OCI-LY1 (cell line): Measurements from ENCODE around the gene DUSP16.

ENCODE experiments used
- EZH2 ChIP-seq: fragments of 200-600 bp; sonication (generic), shearing (Covaris generic); IDR thresholded peaks from 2 replicates; pipeline ENCODE4 v1.8.0; 2017; ENCODE audit warnings: borderline replicate concordance, mixed run types, mild to moderate bottlenecking, antibody characterized with exemption, low read length, moderate library complexity, mixed read lengths
- TF ChIP-seq, protein P1 (sequence below): fragments of 200-600 bp; sonication (generic), shearing (Covaris generic); IDR thresholded peaks from 2 replicates; pipeline ENCODE4 v1.5.1; 2017; ENCODE audit warnings: mild to moderate bottlenecking, antibody characterized with exemption, low read length, moderate library complexity, mixed read lengths

DNA sequence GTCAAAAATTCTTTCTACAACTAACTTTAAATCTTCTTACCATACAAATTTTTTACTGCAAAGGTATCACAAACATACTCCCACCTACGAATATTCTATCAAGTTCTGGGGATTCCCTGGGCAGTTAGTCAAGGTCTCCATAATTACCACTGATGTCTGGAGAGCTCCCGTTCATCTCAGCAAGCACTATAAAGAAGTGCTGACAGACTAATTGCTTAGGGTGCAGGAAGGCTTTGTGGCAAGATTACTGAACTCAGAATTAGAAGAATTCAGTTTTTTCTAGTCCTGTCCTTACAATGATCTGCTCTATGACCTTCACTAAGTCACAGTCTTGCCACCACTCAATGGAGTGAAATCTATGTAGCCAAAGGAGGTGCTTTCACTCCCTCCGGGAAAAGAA is 61.5 kb downstream of the DUSP16 start:
- TF ChIP-seq, protein P1, sequence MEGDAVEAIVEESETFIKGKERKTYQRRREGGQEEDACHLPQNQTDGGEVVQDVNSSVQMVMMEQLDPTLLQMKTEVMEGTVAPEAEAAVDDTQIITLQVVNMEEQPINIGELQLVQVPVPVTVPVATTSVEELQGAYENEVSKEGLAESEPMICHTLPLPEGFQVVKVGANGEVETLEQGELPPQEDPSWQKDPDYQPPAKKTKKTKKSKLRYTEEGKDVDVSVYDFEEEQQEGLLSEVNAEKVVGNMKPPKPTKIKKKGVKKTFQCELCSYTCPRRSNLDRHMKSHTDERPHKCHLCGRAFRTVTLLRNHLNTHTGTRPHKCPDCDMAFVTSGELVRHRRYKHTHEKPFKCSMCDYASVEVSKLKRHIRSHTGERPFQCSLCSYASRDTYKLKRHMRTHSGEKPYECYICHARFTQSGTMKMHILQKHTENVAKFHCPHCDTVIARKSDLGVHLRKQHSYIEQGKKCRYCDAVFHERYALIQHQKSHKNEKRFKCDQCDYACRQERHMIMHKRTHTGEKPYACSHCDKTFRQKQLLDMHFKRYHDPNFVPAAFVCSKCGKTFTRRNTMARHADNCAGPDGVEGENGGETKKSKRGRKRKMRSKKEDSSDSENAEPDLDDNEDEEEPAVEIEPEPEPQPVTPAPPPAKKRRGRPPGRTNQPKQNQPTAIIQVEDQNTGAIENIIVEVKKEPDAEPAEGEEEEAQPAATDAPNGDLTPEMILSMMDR, result no peak
- no peak for TF ChIP-seq EZH2
